Islet precursor cell (in vitro differentiated cells): ENCODE data around the gene INPP4B.

Experiments used
- DNase-seq: peaks from one replicate; pipeline ENCODE4 v3.0.0-alpha.2; 2018

The INPP4B gene

DNA sequence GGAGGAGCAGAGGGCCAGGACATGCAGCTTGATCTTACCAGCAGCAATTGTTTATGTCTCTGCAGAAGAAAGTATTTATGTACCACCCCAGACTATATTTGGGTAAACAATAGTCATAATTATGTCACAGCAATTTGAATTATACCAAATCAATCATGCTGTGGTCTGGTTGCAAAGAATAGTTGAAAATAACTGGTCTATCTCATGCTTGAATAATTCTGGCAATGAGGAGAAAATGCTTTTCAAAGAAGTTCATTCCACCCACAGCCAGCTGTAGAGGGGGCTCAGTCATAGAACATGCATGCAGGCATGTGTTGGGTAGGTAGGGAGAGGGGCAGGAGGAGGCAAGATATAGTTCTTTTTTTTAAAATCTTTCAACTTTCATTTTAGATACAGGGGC lies 810.5 kb downstream of the INPP4B start:
- DNase-seq: no peak

DNA sequence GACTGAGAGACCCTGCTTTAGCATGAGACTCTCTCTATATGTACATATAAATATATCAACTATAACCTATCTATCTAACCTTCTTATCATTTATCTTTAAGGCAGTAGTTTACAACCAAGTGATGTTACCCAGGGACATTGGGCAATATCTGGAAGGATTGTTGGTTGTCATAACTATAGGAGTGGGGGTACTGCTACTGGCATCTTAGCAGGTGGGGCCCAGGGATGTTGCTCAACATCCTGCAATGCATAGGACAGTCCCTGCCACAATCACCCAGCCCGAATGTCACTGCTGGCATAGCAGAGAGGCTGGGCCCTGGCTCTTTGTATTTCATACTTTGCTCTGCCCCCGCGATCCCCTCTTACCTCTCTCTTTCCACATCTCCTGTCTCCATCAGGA lies 812.0 kb downstream of the INPP4B start:
- no peak for DNase-seq

DNA sequence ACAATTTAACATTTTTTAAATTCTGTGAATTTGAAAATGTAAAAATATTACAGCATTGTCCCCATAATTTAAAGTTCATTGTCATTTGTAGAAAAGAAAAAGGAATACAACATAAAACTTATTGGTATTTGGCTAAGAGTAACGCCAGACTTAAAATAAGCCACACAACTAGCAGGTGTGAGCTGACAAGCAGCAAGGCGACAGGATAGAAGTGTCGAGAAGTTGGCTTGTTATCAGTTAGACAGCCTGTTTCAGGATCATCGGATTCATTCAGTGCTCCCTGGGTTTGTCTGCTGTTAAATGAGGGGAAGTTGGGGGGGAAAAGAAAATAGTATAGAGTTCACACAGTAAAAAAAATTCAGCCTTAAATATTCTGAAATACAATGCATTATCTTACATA lies 816.1 kb downstream of the INPP4B start:
- no peak for DNase-seq

DNA sequence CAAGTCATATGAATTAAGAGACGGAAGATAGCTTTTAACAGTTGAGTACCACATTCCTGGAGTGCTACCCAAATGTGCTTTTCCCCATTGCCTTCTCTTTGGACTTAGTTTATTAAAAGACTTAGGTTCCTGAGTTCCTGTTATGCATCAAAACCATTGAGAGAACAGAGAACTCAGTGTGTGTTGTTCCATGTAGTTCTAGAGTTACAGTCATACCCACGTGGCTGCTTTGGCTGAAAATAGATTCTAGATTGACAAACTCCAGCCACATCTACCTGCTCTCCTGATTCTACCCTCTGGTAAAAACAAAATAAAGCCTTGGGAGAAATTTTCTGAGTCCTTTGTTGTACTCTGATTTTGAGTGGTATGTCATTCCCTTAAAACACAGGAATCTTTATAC lies 824.3 kb downstream of the INPP4B start:
- DNase-seq: no peak

DNA sequence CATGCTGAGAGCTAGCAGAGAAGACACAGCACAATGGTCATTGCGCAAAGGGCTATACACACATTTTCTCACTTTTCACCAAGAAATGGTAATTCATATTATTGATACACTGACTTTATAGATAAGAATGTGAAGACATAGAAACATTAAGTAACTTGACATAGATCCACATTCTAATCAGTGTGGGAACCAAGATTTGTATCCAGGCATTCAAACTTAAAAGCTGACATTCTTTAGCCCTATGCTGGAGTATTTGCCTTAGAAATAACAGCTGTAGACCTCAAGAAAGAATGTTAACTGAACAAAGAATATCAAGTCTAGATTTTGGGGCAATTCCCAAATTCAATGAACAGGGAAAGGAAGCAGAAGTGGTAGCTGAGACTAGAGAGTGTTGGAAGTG lies 824.9 kb downstream of the INPP4B start:
- no peak for DNase-seq

DNA sequence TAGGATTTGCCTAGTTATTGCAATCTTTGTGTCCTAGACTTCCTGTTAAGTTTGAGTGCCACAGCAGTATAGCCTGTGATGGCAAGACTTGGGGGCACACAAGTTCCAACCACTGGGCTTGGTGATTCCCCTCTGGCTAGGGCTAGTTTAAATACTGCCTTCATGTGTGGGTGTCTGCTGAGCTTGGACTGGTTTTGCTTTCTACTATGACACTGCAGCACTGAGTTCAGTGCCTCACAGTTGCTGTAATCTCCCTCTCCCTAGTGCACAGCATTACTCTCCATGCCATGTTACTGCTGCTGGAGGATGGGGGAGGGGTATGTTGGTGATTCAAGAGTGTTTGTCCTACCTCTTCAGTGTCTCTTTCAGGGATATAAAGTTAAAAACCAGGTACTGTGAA lies 830.1 kb downstream of the INPP4B start:
- no peak for DNase-seq

DNA sequence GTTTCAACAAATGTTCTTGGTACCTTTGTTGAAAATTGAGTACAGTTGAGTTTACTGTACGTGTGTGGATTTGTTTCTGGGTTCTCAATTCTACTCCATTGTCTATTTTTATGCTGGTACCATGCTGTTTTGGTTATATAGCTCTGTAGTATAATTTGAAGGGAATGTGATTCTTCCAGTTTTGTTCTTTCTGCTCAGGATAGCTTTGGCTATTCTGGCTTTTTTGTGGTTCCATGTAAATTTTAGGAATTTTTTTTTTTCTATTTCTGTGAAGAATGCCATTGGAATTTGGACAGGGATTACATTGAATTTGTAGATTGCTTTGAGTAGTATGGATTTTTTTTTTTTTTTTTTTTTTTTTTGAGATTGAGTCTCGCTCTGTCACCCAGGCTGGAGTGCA lies 836.4 kb downstream of the INPP4B start:
- DNase-seq: no peak

DNA sequence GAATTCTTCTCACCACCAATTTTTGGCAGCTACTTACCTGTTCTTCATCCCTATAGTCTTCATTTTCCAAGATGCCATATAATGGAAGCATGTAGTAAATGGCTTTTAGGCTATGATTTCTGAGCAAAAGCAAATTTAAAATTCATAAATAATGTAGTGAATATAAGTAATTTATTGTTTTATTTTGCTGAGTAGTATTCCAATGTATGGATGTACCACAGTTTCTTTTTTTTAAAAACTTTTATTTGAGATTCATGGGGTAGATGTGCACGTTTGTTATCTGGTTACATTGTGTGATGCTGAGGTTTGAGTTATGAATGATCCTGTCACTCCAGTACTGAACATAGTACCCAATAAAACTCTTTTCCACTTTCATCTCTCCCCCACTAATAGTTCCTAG lies 840.6 kb downstream of the INPP4B start:
- DNase-seq: no peak

DNA sequence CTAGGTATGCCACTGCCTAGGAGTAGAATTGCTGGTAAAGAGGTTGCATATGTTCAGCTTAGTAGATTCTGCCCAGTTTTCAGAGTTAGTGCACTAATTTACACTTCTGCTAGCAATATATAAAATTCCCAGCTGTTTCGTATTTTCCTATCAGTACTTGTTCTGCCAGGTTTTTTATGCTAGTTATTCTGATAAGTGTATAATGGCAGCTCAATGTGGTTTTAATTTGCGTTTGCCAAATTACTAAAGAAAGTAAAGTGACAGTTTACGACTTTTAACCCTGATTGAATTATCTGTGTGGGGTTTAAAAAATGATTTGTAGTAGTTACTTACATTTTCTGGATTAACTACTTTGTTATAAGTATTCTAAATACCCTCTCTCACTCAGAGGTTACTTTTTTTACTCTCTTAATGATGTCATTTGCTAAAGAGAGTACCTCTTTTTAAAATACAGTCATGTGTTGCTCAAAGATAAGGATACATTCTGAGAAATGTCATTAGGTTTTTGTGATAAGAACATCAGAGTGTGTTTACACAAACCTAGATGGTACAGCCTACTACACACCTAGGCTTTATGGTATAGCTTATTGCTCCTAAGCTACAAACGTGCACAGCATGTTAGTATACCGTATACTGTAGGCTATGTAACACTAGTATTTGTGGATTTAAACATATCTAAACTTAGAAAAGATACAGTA lies 846.5 kb downstream of the INPP4B start:
- DNase-seq: no peak

DNA sequence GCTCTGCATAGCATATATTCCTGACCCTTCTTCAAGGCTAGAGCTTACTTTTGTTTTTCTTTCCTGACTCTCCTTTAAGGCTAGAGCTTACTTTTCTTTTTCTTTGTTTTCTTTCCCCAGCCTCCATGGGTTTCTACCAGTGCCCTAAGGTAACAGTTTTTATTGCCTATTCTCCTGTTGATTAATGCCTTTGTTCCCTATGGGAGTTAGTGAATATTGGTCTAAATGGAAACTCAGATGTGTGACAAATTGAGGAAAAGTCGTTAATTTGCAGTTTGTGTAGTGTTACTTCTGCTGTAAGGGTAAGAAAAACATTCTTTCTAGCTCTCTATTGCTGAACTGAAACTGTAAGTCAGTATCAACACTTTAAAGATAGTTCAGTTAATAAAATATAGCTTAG lies 851.0 kb downstream of the INPP4B start:
- no peak for DNase-seq

DNA sequence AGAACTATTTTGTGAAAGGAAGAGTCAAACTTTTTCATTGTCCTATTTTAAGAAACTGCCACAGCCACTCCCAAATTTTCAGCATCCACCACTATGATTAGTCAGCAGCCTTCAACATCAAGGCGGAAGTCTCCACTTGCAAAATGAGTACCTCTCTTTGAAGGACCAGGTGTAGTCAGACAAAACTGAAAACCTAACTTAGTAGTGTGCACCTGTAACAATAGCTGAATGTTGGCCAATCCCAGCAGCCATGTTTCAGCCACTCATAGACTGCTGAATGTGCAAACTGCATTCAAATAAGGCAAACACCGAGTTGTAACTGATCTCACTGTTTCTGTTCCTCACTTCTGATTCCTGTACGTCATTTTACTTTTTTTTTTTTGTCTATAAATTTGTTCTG lies 868.7 kb downstream of the INPP4B start:
- DNase-seq: no peak
